ENCODE measurements around the gene TSPO2. TPM values are rescaled to one million over a fixed set of nuclear protein-coding genes. Genes with fewer than 3 reads are reported as not detected.

The TSPO2 gene
- total and polyA plus RNA-seq, 2 of the 4 experiments (the other 2 are of a cell fraction): not detected

DNA sequence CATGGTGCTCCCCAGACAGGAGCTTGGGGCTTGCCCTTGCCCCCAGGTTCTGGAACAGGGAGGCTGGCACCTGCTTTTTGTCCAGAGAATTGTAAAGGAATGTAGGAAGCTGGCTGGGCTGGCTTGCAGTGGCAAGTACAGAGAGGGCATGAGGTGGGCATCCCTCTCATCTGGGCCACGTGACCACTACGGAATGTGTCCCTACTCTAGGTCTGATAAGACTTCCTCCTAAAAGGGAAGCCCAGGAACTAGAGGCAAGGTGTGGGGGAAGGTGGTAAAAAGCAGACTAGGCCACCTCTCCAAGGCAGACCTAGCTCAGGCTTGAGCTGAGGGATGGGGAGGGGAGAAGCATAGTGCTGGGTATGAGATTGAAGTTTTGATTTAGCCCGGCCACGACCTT lies 42.0 kb upstream of the TSPO2 start:
- ATAC-seq (ENCODE audit: low read depth): no peak

More for the DNA sequence above, 42.0 kb upstream of the TSPO2 start:
- no peak overlapping the region for H3K18ac ChIP-seq (ENCODE audit: low read depth, low read length)
- H3K4me1 ChIP-seq (ENCODE audit: control insufficient read depth, insufficient read depth, low read length): peaks cover 11% of the 10 kb centered on the region
- in situ Hi-C loops (cut with MboI; ENCODE audit: low sequenced_read_pairs) (no loop called here), intact Hi-C loops (cut with micrococcal nuclease) (no loop called here), dilution Hi-C loops (cut with HindIII; ENCODE audit: low sequenced_read_pairs, unreplicated experiment) (no loop called here)
- H2AK9ac ChIP-seq (replicated peaks; ENCODE audit: low read depth, low read length, poor library complexity): no peak overlapping the region
- H3K23ac ChIP-seq (ENCODE audit: low read depth, low read length): no peak overlapping the region
- CTCF ChIA-PET: no interaction called here
- no peaks in the 10 kb centered on the region for H3K36me3 ChIP-seq (ENCODE audit: control insufficient read depth, insufficient read depth, low read length)
- H3K9ac ChIP-seq (ENCODE audit: low read depth, low read length): no peak overlapping the region
- peaks cover 25% of the 10 kb centered on the region for H3K27me3 ChIP-seq (ENCODE audit: control insufficient read depth, insufficient read depth, low read length)
- no peak overlapping the region for H2BK120ac ChIP-seq (ENCODE audit: low read depth, low read length)
- DNase-seq: no peak
- no TSS peak for BruUV-seq (replicated peaks)
- H4K8ac ChIP-seq (ENCODE audit: low read depth in 2 of 2, low read length in 2 of 2): no peak overlapping the region
- no peak overlapping the region for H2AFZ ChIP-seq (replicated peaks; ENCODE audit: low read length, poor library complexity)
- H3K9me1 ChIP-seq (ENCODE audit: insufficient read depth, low read length): peaks cover 6% of the 10 kb centered on the region; the same call in 1 of the 2 replicates
- POLR2A ChIA-PET (ENCODE audit: unreplicated experiment): no interaction called here
- no peak overlapping the region for H3K27ac ChIP-seq (ENCODE audit: insufficient read depth, low read length)
- no peak overlapping the region for H4K5ac ChIP-seq (ENCODE audit: low read depth, low read length)
- H3K79me1 ChIP-seq (ENCODE audit: low read depth in 1 of 2, low read length in 2 of 2): no peaks in the 10 kb centered on the region
- TF ChIP-seq, protein P1, sequence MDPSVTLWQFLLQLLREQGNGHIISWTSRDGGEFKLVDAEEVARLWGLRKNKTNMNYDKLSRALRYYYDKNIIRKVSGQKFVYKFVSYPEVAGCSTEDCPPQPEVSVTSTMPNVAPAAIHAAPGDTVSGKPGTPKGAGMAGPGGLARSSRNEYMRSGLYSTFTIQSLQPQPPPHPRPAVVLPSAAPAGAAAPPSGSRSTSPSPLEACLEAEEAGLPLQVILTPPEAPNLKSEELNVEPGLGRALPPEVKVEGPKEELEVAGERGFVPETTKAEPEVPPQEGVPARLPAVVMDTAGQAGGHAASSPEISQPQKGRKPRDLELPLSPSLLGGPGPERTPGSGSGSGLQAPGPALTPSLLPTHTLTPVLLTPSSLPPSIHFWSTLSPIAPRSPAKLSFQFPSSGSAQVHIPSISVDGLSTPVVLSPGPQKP (IDR thresholded peaks at IDR 0.05; ENCODE audit: borderline replicate concordance, low read depth, low read length): no peak
- TF ChIP-seq MAFK (IDR thresholded peaks at IDR 0.05; ENCODE audit: low read depth, low read length): no peak
- TF ChIP-seq BHLHE40 (IDR thresholded peaks at IDR 0.05; ENCODE audit: low read depth, low read length): no peak
- TF ChIP-seq, protein P2, sequence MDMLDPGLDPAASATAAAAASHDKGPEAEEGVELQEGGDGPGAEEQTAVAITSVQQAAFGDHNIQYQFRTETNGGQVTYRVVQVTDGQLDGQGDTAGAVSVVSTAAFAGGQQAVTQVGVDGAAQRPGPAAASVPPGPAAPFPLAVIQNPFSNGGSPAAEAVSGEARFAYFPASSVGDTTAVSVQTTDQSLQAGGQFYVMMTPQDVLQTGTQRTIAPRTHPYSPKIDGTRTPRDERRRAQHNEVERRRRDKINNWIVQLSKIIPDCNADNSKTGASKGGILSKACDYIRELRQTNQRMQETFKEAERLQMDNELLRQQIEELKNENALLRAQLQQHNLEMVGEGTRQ (IDR thresholded peaks at IDR 0.05; ENCODE audit: low read depth, low read length): no peak
- no peak for TF ChIP-seq RFX5 (IDR thresholded peaks at IDR 0.05; ENCODE audit: low read depth, low read length)
- TF ChIP-seq, protein P3, sequence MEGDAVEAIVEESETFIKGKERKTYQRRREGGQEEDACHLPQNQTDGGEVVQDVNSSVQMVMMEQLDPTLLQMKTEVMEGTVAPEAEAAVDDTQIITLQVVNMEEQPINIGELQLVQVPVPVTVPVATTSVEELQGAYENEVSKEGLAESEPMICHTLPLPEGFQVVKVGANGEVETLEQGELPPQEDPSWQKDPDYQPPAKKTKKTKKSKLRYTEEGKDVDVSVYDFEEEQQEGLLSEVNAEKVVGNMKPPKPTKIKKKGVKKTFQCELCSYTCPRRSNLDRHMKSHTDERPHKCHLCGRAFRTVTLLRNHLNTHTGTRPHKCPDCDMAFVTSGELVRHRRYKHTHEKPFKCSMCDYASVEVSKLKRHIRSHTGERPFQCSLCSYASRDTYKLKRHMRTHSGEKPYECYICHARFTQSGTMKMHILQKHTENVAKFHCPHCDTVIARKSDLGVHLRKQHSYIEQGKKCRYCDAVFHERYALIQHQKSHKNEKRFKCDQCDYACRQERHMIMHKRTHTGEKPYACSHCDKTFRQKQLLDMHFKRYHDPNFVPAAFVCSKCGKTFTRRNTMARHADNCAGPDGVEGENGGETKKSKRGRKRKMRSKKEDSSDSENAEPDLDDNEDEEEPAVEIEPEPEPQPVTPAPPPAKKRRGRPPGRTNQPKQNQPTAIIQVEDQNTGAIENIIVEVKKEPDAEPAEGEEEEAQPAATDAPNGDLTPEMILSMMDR (conservative IDR thresholded peaks at IDR 0.05; ENCODE audit: low read depth, low read length): no peak
- TF ChIP-seq NFE2L2 (IDR thresholded peaks at IDR 0.05; ENCODE audit: low read depth, low read length): no peak
- TF ChIP-seq RAD21 (IDR thresholded peaks at IDR 0.05; ENCODE audit: low read length): no peak
- TF ChIP-seq POLR2A (IDR thresholded peaks at IDR 0.05; ENCODE audit: low read depth, low read length): no peak
- TF ChIP-seq CEBPB (IDR thresholded peaks at IDR 0.05; ENCODE audit: low read depth, low read length): no peak
- TF ChIP-seq MAZ (IDR thresholded peaks at IDR 0.05; ENCODE audit: borderline replicate concordance, low read depth, low read length): no peak
- TF ChIP-seq SMC3 (IDR thresholded peaks at IDR 0.05; ENCODE audit: low read depth, low read length): no peak
- no peak for TF ChIP-seq CHD1 (IDR thresholded peaks at IDR 0.05; ENCODE audit: low read depth, low read length)
- no peak for TF ChIP-seq MXI1 (IDR thresholded peaks at IDR 0.05; ENCODE audit: borderline replicate concordance, low read depth, low read length)
- H4K20me1 ChIP-seq (ENCODE audit: insufficient read depth, low read length): no peaks in the 10 kb centered on the region
- H2AK5ac ChIP-seq (ENCODE audit: low read depth, low read length): no peak overlapping the region
- H3K9me3 ChIP-seq (ENCODE audit: control insufficient read depth, insufficient read depth, low read length): no peaks in the 10 kb centered on the region
- no peak overlapping the region for H3K4me3 ChIP-seq (ENCODE audit: insufficient read depth, low read depth, low read length)
- no peak overlapping the region for H2BK15ac ChIP-seq (ENCODE audit: low read depth, low read length)
- H2BK20ac ChIP-seq (ENCODE audit: low read depth, low read length): no peak overlapping the region
- H4K91ac ChIP-seq (ENCODE audit: insufficient read depth, low read depth, low read length): no peak overlapping the region
- H3K14ac ChIP-seq (replicated peaks; ENCODE audit: low read depth, low read length): no peak overlapping the region
- H3K4me2 ChIP-seq (ENCODE audit: low read depth, low read length): no peak overlapping the region
- no CpG with 5 or more reads among the region's 4 CpGs for WGBS, 2 experiments (ENCODE audit: extremely low coverage in 2 of 2, insufficient read length in 1 of 2)
- no peak overlapping the region for H2BK5ac ChIP-seq (ENCODE audit: low read depth, low read length, poor library complexity, severe bottlenecking)
- H3K4ac ChIP-seq (ENCODE audit: low read depth, low read length): no peak overlapping the region
- H3K56ac ChIP-seq (ENCODE audit: extremely low read depth, insufficient read depth, low read length): no peak overlapping the region
